Stimulated activated CD4-positive, alpha-beta T cell treated with anti-CD3 and anti-CD28 coated beads, Interleukin-4, amount 100 ng/mL, for 1 hour (primary cell): ENCODE measurements around the gene ARHGEF17.
A peak's percentile ranks its signal among the peaks of the same experiment; 100 is the strongest.

Experiments
- DNase-seq: peaks from one replicate; pipeline ENCODE4 v3.0.0-alpha.2; 2020

ARHGEF17 gene

DNA sequence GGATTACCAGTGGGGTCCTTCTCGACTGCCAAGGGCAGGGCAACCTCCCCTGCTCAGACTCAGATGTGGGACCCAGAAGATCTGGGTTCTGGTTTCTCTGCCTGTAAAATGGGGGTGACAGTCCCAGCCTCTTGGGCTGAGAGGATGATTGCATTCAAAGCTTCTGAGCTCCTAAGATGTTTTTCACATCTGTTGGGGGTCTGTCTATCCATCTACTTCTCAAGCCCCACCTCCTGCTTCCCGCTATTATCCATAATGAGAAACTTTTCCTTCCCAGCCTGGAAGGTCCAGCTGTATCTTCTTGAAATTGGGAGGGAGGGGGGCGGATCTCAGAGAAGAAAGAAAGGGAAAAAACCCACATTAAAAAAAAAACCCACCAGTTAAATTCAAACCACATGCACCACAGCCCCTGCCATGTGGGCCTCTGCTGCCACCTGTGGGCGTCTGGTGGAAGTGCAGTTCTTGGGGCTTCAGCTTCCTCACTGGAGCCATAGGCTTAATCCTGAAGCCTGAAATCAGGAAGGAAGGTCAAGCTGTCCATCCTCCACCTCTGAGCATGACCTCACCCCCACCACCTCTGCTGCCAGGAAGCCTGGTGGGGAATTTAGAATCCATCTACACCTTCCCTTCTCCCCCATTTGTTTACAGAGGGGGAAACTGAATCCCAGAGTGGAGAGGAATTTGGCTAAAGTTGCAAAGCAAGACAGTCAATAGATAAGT, 27.3 kb downstream of the ARHGEF17 start:
- peak; percentile 80 for DNase-seq

DNA sequence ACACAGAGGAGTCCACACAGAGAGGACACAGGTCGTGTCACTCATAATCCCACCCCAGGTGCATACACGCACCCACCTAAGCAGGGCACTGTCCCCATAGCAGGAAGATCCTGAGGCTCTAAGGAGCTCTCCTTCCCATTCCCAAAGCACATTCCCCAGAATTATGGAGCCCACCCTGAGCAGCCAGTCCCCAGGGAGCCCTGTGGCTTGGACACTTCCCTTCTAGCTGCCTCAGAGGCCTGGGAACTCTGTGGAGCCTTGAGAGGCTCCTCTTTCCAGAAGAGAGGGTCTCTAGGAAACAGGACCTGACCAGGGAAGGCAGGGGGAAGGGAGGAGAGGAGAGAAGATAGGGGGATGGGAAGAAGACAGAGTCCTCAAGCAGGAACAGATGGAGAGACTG, 29.8 kb downstream of the ARHGEF17 start:
- no peak for DNase-seq

DNA sequence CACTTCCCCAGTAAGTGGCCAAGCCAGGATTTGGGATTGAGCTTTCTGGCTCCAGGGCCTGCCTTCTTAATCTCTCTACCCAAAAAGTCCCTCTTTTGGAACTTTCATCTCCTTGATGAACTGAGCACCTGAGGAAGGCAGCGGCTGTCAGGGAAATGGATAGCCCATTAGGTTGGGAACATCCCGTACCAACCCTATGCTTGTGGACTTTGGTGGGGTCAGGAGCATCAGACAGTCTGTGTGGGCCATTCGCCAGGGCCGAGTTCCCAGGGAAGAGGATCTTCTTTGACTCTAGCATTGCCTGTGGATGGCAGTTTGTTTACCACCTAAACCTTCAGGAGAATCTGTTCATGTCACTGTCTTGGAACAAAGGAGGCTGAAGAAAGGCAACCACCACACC, 30.2 kb downstream of the ARHGEF17 start:
- no peak for DNase-seq

DNA sequence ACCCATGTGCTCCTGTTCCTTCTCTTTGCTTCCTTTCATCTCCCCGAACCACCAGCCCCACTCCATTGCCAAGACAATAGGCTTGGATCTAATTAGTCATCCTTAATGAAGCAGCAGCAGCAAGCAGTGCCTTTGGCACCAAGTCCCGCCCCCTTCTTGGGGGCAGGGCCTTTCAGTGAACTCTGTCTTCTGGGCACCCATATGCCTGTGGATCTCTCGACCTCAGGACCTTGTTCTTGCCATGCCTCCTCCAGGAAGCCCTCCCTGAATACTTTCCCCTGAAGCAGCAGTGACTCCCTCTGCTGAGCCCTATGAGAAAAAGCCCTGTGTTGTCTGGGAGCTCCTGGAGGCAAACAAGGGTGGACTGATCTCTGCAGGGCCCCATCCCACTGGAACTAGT, 32.1 kb downstream of the ARHGEF17 start:
- no peak for DNase-seq

DNA sequence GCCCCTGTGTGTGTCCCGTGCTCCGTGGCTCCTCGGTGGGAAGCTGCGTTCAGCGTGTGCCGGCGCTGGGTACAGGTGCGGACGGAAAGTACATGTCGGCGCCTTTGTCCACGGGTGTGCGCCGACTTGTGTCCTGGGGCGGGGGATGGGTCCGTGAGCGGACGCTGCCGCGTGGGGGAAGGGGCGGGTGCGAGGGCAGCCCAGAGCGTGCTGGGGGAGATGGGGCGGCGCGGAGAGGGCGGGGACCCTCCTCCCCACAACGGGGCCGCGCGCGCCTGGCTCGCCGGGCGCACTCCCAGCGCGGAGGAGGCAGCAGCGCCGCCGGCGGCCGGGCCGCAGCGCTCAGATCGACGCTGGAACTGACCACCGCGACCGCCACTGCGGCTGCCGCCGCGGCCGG, 34.6 kb downstream of the ARHGEF17 start:
- DNase-seq, result no peak

DNA sequence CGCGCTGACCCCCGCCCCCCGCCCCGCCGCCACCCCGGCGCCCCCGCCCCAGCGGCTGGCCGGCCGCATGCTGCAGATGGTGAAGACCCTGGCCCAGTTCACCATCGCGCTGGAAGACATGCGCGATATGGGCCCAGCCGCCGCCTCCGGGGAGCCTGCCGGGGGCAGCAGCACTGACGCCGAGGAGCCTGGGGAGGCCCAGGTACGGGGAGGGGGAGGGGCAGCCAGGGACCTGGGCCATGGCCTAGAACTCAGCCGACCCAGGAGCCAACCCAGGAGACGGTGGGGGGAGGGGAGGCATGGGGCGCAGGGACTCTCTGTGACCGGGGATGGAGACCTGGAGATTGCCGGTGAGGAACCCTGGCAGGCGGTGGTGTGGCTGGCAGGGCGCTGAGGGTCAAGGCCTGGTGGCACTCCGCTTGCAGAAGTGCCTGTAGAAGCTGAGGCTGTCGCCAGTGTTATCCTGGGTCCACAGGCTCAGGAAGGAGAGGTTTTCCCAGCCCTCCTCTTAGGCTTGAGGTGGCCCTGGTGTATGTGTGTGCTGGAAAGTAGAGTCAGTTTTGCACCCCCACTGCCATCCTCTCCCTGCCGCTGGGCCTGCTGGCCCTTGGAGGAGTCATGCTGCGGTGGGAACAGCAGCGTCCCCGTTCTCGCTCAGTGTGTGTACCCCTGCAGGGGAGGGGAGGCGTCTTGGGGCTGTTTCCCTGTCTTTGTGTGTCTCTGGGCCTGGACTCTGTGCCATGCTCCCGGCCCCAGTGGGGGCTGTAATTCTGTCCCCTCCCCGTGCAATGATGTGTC, 35.2 kb downstream of the ARHGEF17 start:
- DNase-seq, result no peak

DNA sequence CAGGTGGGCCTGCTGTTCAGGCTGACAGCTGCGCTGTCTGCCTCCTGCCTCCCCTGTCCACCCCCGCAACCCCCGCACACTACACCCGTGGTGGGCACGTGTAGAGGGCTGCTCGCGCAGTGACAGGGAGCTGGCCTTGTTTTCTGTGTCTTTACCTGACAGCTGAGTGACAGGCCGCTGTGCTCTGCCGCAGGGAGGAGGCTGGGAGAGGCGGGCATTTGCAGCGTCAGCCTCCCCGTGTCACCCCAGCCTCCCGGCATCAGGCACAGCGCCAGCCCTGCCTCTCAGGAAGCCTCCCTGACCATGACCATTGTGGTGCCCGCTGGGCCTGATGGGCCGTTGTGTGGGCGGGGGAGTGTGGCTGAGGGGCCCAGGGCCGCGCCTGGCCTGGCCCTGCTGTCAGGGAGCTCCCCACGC, 36.1 kb downstream of the ARHGEF17 start:
- DNase-seq, result no peak

DNA sequence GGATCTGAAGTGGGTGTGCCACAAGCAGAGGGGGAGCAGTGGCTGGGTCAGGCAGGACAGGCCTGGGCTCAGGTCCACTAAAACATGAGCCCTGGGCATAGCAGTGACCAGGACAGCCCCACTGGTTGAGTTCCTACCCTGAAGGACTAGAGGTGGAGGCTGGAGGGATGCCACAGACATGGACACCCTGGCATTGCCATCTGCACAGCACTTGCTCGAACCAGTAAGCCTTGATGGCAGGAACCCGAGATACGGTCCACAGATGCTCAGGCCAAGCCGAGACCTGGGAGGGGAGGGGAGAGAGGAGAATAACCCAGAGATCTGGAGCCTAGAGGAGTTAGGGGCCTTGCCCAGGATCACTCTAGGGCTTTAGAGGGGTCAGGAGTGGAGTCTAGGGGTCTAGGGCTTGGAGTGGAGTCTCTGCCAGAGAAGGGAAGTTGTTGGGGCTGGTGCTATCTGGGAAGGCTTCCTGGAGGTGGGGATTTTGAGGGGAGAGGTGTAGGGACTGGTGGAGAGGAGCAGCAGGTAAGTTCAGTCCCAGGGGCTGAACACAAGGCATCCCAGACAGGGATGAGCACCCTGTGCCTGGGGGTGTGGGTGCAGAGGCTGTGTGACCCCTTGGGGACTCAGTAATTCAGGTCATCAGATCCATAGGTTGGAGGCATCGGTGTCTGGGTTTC, 37.5 kb downstream of the ARHGEF17 start:
- no peak for DNase-seq

DNA sequence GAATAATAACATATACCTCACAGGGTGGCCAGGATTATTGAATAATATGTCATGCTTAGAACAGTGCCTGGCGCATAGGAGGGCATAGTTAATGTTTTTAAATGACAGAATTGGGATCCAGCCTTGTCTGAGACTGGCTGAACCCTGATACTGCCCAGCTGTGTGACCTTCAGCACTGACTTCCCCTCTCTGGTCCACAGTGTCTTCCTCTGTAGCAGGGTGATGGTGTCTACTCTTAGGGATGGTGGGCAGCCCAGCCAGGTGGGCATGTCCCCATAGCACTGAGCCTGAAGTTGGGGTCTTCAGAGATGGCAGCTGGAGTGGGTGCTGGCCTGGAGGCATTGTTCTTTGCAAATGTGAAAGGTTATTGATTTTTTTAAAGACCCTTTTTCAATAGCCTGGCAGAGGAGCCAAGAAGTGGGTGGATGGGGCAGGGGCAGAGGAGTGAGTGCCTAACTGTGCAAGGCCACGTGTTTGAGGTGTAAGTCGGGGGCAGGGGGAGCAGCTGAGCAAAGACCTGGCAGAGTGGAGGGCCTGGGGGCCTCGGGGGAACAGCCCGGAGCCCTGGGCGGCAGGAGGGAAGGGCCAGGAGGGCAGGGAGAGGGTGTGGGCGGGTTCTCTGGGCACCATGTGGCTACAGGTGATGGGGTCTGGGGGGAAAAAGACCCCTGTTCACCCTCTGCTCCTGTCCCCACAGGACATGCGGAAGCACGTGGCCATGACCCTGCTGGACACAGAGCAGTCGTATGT, 38.3 kb downstream of the ARHGEF17 start:
- DNase-seq, result no peak

DNA sequence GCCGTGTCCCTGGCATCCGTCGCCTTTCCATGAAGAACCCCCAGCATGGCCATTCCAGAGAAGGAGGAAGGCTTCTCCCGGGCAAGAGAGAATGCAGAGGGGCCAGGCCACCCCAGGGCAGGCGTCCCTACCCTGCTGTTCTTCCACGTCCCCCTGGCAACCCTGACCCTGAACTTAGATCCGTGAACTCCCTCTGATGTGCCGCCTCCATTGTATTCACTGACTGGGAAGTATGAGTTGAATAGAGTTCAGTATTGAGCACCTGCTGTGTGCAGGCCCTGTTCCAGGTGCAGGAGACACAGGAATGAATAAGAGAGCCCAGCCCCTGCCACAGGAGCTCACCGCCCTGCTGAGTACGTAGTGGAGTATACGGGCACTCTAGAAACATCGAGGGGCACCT, 39.0 kb downstream of the ARHGEF17 start:
- DNase-seq, result no peak

DNA sequence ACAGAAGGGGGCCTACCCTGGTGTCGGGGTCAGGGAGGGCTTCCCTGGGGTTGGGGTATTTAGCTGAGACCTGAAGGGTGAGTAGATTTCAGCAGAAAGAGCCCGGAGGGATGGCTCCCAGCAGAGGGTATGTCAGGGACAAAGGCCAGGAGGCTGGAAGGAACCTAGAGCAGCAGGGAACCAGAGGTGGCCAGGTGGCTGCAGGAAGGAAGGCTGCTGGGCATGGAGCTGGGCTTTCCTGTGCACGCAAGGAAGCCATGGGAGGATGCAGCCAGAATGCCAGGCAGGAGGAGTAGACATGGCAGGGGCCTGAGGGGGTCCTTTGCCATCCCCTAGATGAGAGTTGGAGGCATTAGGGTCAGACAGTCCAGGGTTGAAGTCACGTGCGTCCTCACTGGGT, 40.8 kb downstream of the ARHGEF17 start:
- no peak for DNase-seq

DNA sequence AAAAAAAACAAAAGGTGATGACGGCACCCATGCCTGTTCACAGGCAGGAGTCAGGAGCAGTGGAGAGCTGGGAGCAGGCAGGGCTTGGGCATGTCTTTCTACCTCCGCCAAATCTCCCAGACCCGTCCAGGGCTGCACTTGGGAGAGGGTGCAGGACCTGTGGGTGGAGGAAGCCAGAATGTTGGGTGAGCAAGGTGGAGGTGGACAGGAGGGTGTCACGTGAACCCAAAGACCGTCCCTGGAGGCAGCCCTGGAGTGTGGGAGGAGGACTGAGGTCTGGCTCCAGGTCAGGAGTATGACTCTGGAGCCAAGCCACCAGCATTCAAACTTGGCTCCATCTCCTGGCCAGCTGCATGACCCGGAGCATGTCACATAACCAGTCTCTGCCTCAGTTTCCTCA, 41.6 kb downstream of the ARHGEF17 start:
- no peak for DNase-seq

DNA sequence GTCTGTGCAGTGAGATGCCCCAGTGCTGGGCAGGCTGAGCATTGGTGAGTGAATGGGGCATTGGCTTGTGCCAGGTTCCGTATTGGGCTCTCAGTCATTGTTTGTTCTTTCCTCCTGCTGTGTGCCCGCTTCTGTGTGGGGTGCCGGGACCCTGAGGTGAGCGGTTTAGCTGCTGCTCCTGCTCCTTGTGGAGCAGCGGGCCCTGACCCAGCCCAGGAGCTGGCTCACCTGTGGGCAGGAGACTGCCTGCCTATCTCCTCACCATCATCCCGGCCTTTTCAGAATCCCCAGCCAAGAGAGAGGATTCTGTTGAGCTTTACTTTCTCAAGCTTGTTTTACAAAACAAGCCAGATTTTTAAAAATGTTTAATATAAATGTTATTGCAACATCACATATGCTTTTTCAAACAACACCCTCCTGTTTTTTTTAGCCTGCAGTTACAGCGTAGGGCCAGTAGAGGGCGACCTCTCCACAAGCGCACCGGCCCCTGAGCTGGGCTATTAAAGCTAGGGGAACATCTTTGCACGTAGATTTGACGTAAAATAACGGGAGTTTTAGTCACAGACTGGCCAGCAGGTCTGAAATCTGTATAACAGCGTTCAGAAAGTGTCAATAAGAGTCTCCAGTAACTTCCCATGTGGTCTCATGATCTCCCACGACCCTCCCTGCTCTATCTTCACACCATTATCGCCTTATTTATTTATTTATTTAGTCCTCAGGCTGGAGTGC, 43.0 kb downstream of the ARHGEF17 start:
- peak; percentile 49 for DNase-seq

DNA sequence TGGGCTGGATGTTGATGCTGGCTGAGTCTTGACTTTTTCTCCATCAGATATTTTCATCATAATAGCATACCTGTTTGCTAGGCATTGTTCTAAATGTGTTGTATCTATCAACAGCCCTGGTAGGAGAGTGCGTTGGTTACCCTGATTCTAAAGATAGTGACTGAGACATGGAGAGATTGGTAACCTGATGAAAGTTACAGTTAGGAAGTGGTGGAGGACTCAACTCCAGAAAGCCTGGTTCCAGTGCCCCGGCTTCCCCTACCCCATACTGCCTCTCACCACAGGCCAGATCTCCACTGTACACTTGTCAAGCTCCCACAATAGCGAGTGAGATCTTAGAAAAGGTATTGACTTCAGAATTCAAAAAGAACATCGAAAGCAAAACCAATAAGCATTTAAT, 45.3 kb downstream of the ARHGEF17 start:
- no peak for DNase-seq

DNA sequence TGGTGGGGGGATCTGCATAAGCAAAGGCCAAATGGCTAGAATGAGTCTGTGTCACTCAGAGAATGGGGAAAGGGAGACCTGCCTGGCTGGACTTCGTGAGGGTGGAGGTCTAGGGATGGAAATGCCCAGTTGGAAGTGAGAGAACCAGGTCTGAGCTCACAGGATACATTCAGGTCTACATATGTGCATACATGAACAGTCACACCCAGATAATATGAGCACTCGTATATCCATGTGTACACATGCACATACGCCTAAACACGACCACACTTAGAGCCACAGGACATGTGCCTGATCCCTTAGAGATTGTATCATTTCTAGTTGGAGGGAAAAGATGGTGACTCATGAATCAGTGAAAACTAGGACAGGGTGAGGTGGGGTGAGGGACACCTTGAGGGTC, 47.0 kb downstream of the ARHGEF17 start:
- no peak for DNase-seq

DNA sequence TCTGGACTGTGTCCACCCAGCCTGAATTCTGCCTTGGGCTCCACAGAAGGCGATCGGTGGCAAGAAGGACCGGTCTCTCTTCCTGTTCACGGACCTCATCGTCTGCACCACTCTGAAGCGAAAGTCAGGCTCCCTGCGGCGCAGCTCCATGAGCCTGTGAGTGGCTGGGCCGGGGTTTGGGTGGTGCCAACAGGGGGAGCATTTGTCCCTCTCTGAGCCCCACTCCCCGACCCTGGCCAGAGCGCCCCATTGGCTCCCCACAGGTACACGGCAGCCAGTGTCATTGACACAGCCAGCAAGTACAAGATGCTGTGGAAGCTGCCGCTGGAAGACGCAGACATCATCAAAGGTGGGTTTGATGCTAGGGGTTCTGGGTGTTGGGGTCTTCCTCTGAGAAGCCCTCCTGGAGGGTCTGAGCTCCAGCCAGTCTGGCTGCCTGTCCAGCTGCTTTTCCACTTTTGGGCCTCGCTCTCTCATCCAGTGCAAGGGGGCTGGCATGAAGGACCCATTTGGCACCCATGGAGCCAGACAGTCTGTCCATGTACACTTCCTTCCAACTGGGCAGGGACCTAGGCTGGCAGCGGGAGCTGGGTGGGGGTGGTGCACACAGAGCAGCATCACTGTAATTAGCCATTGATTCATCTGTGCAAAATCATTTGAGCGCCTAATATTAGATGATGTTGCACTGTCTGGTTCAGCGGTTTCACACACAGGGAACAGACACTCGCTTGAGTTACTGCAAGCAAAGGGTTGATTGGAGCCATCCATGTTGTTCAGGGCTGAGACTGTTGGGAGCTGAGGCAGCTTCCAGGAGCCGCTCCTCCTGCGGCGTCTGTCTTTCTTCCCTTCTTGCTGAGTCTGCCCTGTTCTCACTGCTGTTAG, 49.1 kb downstream of the ARHGEF17 start:
- no peak for DNase-seq

DNA sequence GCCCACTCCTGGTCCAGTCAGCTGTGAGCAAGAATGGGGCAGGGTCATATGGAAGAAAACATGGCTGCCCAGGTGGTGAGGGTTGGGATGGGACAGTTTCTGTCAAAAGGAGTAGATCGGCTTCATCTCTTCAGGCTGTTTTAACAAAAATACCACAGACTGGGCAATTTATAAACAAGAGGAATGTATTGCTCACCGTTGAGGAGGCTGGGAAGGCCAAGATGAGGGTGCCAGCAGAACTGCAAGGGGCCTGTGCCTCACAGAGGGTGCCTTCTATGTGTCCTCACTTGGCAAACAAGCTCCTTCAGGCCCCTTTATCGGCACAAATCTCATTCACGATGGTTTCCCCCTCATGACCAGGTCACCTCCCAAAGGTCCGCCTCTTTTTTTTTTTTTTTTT, 50.0 kb downstream of the ARHGEF17 start:
- DNase-seq, result no peak

DNA sequence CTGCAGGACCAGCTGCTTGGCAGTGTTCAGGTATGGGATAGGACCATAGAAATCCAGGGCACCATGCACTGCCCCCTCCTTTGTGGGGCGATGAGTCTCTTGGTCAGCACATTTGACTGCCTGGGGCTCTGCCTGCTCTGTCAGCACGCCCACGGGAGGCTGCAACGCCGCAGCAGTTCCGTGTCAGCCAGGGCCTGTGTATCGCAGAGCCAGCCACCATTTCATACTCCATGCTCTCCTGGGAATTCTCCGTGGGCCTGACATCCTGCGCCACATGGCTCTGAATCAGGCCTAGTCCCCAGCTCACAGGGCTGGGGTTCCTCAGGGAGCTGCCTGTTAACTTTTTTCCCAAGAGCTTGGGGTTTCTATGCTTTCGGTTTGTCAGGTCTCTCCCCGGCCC, 51.3 kb downstream of the ARHGEF17 start:
- DNase-seq, result no peak

DNA sequence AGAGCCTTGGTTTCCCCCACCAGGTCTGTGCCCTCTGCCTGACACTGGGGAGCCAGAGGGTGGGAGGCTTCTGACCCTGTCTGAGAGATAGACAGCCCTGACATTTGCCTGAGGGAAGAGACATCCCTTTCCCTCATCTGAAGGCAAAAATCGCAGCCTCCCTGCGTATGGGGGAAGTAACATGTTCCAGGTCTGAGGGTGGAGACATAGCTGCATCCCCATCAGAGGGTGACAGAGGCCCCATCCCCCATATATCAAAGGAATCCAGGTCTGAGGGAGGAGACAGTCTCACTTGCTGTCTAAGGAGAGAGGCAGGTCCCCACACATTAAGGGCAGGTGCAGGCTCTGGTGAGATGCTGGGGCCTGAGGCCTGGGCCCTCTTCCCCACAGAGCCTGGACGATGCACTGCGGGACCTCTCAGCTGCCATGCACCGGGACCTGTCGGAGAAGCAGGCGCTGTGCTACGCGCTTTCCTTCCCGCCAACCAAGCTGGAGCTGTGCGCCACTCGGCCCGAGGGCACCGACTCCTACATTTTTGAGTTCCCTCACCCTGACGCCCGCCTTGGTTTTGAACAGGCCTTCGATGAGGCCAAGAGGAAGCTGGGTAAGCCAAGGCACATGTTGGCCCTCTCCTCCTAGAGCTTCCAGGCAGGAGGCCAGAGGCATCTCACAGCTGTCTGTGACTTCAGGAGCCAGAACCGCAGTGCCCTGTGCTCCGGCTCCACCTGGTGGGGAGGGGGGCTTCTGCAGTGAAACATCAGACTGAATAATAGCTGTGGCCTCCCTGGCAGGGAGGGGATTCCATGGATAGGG, 52.1 kb downstream of the ARHGEF17 start:
- DNase-seq, result peak; percentile 40

DNA sequence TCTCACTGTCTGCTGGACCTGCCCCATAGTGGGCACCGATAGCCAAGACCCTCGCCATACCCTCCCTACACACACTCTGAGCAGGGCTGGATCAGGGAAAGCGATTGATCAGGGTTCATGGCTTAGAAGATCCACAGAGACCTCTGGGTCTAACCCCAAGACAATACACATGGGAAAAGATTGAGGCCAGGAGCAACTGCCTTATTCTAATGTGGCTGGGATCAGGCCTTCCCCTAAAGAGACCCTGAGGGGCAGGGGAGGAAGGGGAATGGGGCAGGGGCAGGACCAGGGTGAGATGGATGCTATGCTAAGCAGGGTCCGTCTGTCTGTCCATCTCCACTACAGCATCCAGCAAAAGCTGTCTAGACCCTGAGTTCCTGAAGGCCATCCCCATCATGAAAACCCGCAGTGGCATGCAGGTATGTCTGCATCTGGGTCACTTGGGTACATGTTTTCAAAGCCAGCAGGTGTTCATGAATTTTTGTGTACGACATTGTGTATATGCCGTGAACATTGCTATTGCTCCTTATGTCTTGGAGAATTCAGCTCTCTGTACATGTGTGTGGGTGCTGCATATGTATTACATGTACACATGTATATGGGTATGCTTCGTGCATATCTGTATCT, 52.8 kb downstream of the ARHGEF17 start:
- no peak for DNase-seq
